Tibial artery (tissue), 4 donors: ENCODE results near the gene ZNF124.

Experiments
- DNase-seq, 2 donors: peaks; one replicate each; pipeline ENCODE4 v3.0.0-alpha.2; 2019
- H3K27ac ChIP-seq, 2 donors: fragments of 200-600 bp; sonication (generic) in 1 of 2; 1 replicate in 1 of 2; 2 replicates in 1 of 2; pipeline ENCODE4 v1.5.1; 2018 to 2019; ENCODE audit warnings: mild to moderate bottlenecking in 1 of 2
- H3K27me3 ChIP-seq, 2 donors: fragments of 200-600 bp; sonication (generic) in 1 of 2; one replicate each; pipeline versions ENCODE4 v1.5.1 to v1.6.0; 2016 to 2019
- H3K36me3 ChIP-seq, 3 donors: fragments of 200-600 bp; sonication (generic) in 2 of 3; one replicate each; pipeline ENCODE4 v1.5.1; 2016 to 2019; ENCODE audit warnings: mild to moderate bottlenecking in 2 of 3
- H3K4me1 ChIP-seq, 4 donors: fragments of 200-600 bp; sonication (generic) in 2 of 4; 1 replicate in 3 of 4; 2 replicates in 1 of 4; pipeline ENCODE4 v1.5.1; 2016 to 2019
- H3K4me3 ChIP-seq, 2 donors: fragments of 200-600 bp; sonication (generic) in 1 of 2; 1 replicate in 1 of 2; 2 replicates in 1 of 2; pipeline ENCODE4 v1.5.1; 2018 to 2019; ENCODE audit warnings: mild to moderate bottlenecking in 2 of 2
- H3K9me3 ChIP-seq, 3 donors: fragments of 200-600 bp; sonication (generic) in 1 of 3; one replicate each; pipeline ENCODE4 v1.5.1; 2016 to 2019
- CTCF ChIP-seq, 2 experiments: fragments of 200-600 bp in 1 of 2; fragments of 450-650 bp in 1 of 2; IDR thresholded peaks; one replicate each; pipeline ENCODE4 v1.5.1; 2017 to 2019; ENCODE audit warnings: antibody characterized with exemption in 2 of 2, mild to moderate bottlenecking in 1 of 2, moderate library complexity in 1 of 2
- intact Hi-C: fragments of 100-400 bp; cut with DNase I; formaldehyde crosslinking; loops from one replicate; pipeline ENCODE4 v1.15.0; 2023; ENCODE audit warnings: low total_unique reads

The ZNF124 gene

GRCh38 chr1:247113733-247114271 is 58.0 kb downstream of the ZNF124 start:
- DNase-seq: no peak
- H3K27ac ChIP-seq: no peak overlapping the region
- H3K27me3 ChIP-seq: peaks cover 0 to 3% of the 10 kb centered on the region in 2 donors
- peaks cover 0 to 14% (median 11%) of the 10 kb centered on the region in 4 donors for H3K4me1 ChIP-seq
- no peak for TF ChIP-seq CTCF (IDR thresholded peaks at IDR 0.05)
- no peaks in the 10 kb centered on the region for H3K9me3 ChIP-seq
- intact Hi-C loops: loop anchor here (10.0 kb wide), 1 partner anchor 51 kb away; no protein-coding TSS in a partner anchor
- H3K4me3 ChIP-seq: no peak overlapping the region
- no peaks in the 10 kb centered on the region for H3K36me3 ChIP-seq

- H3K9me3 ChIP-seq: no peaks in the 10 kb centered on the region
- TF ChIP-seq CTCF (IDR thresholded peaks at IDR 0.05): no peak
- H3K27me3 ChIP-seq: peaks cover 0 to 3% of the 10 kb centered on the region in 2 donors
- no peaks in the 10 kb centered on the region for H3K36me3 ChIP-seq
- H3K4me3 ChIP-seq: no peak overlapping the region
- H3K4me1 ChIP-seq: peaks cover 0 to 14% (median 11%) of the 10 kb centered on the region in 4 donors
- DNase-seq: no peak
- intact Hi-C loops: loop anchor here (10.0 kb wide), 1 partner anchor 52 kb away; no protein-coding TSS in a partner anchor
- no peak overlapping the region for H3K27ac ChIP-seq
Observed at GRCh38 chr1:247113094-247113497, 58.7 kb downstream of the ZNF124 start.

- peak overlapping the region; percentile 74 to 100 for H3K4me3 ChIP-seq
- no peak for DNase-seq
- H3K4me1 ChIP-seq: peaks cover 0 to 14% (median 11%) of the 10 kb centered on the region in 4 donors
- TF ChIP-seq CTCF (IDR thresholded peaks at IDR 0.05): no peak
- H3K36me3 ChIP-seq: no peaks in the 10 kb centered on the region
- peak overlapping the region; percentile 79 to 95 for H3K27ac ChIP-seq
- intact Hi-C loops: loop anchor here (10.0 kb wide), 1 partner anchor 52 kb away; no protein-coding TSS in a partner anchor
- peaks cover 0 to 3% of the 10 kb centered on the region in 2 donors for H3K27me3 ChIP-seq
- no peaks in the 10 kb centered on the region for H3K9me3 ChIP-seq
Observed at GRCh38 chr1:247112479-247112781, 59.4 kb downstream of the ZNF124 start.

GRCh38 chr1:247111700-247112478 is 59.9 kb downstream of the ZNF124 start:
- Histone ChIP-seq H3K9me3 (no peaks in the 10 kb centered on the region), H3K36me3 (no peaks in the 10 kb centered on the region), H3K27me3 (peaks cover 0 to 3% of the 10 kb centered on the region in 2 donors), H3K4me1 (peaks cover 0 to 14% (median 11%) of the 10 kb centered on the region in 4 donors), H3K27ac (peak overlapping the region; percentile 79 to 95), H3K4me3 (peak overlapping the region; percentile 74 to 100)
- intact Hi-C loops: loop anchor here (10.0 kb wide), 1 partner anchor 53 kb away; no protein-coding TSS in a partner anchor
- peak; percentile 63 to 87 for DNase-seq
- no peak for TF ChIP-seq CTCF (IDR thresholded peaks at IDR 0.05)

GRCh38 chr1:247111259-247111699 is 60.5 kb downstream of the ZNF124 start:
- Histone ChIP-seq H3K9me3 (no peaks in the 10 kb centered on the region), H3K36me3 (no peaks in the 10 kb centered on the region), H3K27ac (peak overlapping the region; percentile 79 to 95), H3K4me3 (peak overlapping the region; percentile 74 to 100), H3K27me3 (peaks cover 0 to 3% of the 10 kb centered on the region in 2 donors), H3K4me1 (peaks cover 0 to 14% (median 11%) of the 10 kb centered on the region in 4 donors)
- no peak for DNase-seq
- no peak for TF ChIP-seq CTCF (IDR thresholded peaks at IDR 0.05)
- intact Hi-C loops: loop anchor here (10.0 kb wide), 1 partner anchor 54 kb away; no protein-coding TSS in a partner anchor
